HEK293 (cell line): ENCODE measurements around the gene ANKRD40CL.
"Not testable (repeated sequence)": the region's sequence is repeated elsewhere in the genome, so short reads cannot be mapped to it uniquely, and the experiment has no call there.

Source experiments
- CTCF ChIA-PET: fragments of 350-600 bp; formaldehyde crosslinking; extraction: SDS; loops from one replicate; lab custom pipeline; 2021; ENCODE audit warnings: antibody characterized with exemption; lab: Yijun Ruan, JAX
- POLR2A ChIA-PET: fragments of 300-600 bp; formaldehyde crosslinking; extraction: SDS; loops from one replicate; lab custom pipeline; 2020; ENCODE audit warnings: antibody characterized with exemption, inconsistent platforms; lab: Yijun Ruan, JAX
- H3K27ac ChIP-seq: fragments of 200-500 bp; sonication (Bioruptor generic); 2 replicates; pipeline ENCODE4 v1.5.1; 2014; ENCODE audit warnings: low read depth, low read length, control low read depth, inconsistent platforms; ENCODE audit errors: extremely low read depth
- H3K36me3 ChIP-seq, 2 experiments: fragments of 200-500 bp in 1 of 2; sonication (Bioruptor generic) in 1 of 2; 1 replicate in 1 of 2; 2 replicates in 1 of 2; pipeline ENCODE4 v1.5.1; 2014 to 2017; ENCODE audit warnings: inconsistent platforms in 2 of 2, low read length in 2 of 2; ENCODE audit not compliant: control insufficient read depth in 2 of 2, insufficient read depth in 1 of 2
- H3K4me1 ChIP-seq: fragments of 200-500 bp; sonication (Bioruptor generic); 2 replicates; pipeline ENCODE4 v1.5.1; 2014; ENCODE audit warnings: mild to moderate bottlenecking, low read length, inconsistent platforms; ENCODE audit not compliant: control insufficient read depth, insufficient read depth
- H3K4me3 ChIP-seq: 2 replicates; pipeline ENCODE4 v1.5.1; 2011; ENCODE audit warnings: low read depth, mild to moderate bottlenecking, control low read depth, low read length, moderate library complexity
- H3K9me3 ChIP-seq: fragments of 200-500 bp; sonication (Bioruptor generic); 2 replicates; pipeline ENCODE4 v1.5.1; 2014; ENCODE audit warnings: low read depth, low read length, inconsistent platforms; ENCODE audit not compliant: control insufficient read depth, insufficient read depth
- SCRT1 ChIP-seq: fragments of 450-650 bp; formaldehyde crosslinking; IDR thresholded peaks from 2 replicates; pipeline ENCODE4 v1.5.1; 2016; ENCODE audit warnings: missing biosample characterization, missing genetic modification characterization, borderline replicate concordance
- ZBTB48 ChIP-seq: fragments of 450-650 bp; formaldehyde crosslinking; IDR thresholded peaks from 2 replicates; pipeline ENCODE4 v1.5.1; 2016; ENCODE audit warnings: missing biosample characterization, missing genetic modification characterization
- ZEB2 ChIP-seq: fragments of 450-650 bp; formaldehyde crosslinking; IDR thresholded peaks from 2 replicates; pipeline ENCODE4 v1.5.1; 2016; ENCODE audit warnings: missing biosample characterization, missing genetic modification characterization
- ZNF10 ChIP-seq: fragments of 450-650 bp; formaldehyde crosslinking; IDR thresholded peaks from 2 replicates; pipeline ENCODE4 v1.5.1; 2017; ENCODE audit warnings: missing biosample characterization, missing genetic modification characterization
- ZNF121 ChIP-seq: fragments of 450-650 bp; formaldehyde crosslinking; IDR thresholded peaks from 2 replicates; pipeline ENCODE4 v1.5.1; 2016; ENCODE audit warnings: missing biosample characterization, missing genetic modification characterization
- ZNF19 ChIP-seq: fragments of 450-650 bp; formaldehyde crosslinking; IDR thresholded peaks from 2 replicates; pipeline ENCODE4; 2016; ENCODE audit warnings: missing biosample characterization, missing genetic modification characterization, low read depth
- ZNF2 ChIP-seq: fragments of 450-650 bp; formaldehyde crosslinking; IDR thresholded peaks from 2 replicates; pipeline ENCODE4 v1.5.1; 2016; ENCODE audit warnings: missing biosample characterization, missing genetic modification characterization
- ZNF202 ChIP-seq: fragments of 450-650 bp; formaldehyde crosslinking; IDR thresholded peaks from 2 replicates; pipeline ENCODE4 v1.5.1; 2016; ENCODE audit warnings: missing biosample characterization, missing genetic modification characterization, borderline replicate concordance
- ZNF530 ChIP-seq: fragments of 450-650 bp; formaldehyde crosslinking; IDR thresholded peaks from 2 replicates; pipeline ENCODE4 v1.5.1; 2016; ENCODE audit warnings: low read depth, missing biosample characterization, missing genetic modification characterization
- ZNF600 ChIP-seq: fragments of 450-650 bp; formaldehyde crosslinking; IDR thresholded peaks from 2 replicates; pipeline ENCODE4 v1.5.1; 2016; ENCODE audit warnings: missing biosample characterization, missing genetic modification characterization
- ZNF623 ChIP-seq: fragments of 450-650 bp; formaldehyde crosslinking; IDR thresholded peaks from 2 replicates; pipeline ENCODE4 v1.5.1; 2016; ENCODE audit warnings: missing biosample characterization, missing genetic modification characterization
- ZNF777 ChIP-seq: fragments of 450-650 bp; formaldehyde crosslinking; IDR thresholded peaks from 2 replicates; pipeline ENCODE4 v1.5.1; 2017; ENCODE audit warnings: missing biosample characterization, missing genetic modification characterization, borderline replicate concordance
- ZNF792 ChIP-seq: fragments of 450-650 bp; formaldehyde crosslinking; IDR thresholded peaks from 2 replicates; pipeline ENCODE4 v1.5.1; 2016; ENCODE audit warnings: missing biosample characterization, missing genetic modification characterization
- TF ChIP-seq, protein P1 (sequence below): fragments of 450-650 bp; formaldehyde crosslinking; conservative IDR thresholded peaks from 2 replicates; pipeline ENCODE4 v1.5.1; 2016; ENCODE audit warnings: low read depth, missing biosample characterization, missing genetic modification characterization
- TF ChIP-seq, protein P2 (sequence below): fragments of 450-650 bp; formaldehyde crosslinking; IDR thresholded peaks from 2 replicates; pipeline ENCODE4 v1.5.1; 2017; ENCODE audit warnings: missing biosample characterization, missing genetic modification characterization
- TF ChIP-seq, protein P3 (sequence below): fragments of 450-650 bp; formaldehyde crosslinking; IDR thresholded peaks from 2 replicates; pipeline ENCODE4 v1.5.0; 2017; ENCODE audit warnings: missing biosample characterization, missing genetic modification characterization, borderline replicate concordance

ANKRD40CL gene

DNA sequence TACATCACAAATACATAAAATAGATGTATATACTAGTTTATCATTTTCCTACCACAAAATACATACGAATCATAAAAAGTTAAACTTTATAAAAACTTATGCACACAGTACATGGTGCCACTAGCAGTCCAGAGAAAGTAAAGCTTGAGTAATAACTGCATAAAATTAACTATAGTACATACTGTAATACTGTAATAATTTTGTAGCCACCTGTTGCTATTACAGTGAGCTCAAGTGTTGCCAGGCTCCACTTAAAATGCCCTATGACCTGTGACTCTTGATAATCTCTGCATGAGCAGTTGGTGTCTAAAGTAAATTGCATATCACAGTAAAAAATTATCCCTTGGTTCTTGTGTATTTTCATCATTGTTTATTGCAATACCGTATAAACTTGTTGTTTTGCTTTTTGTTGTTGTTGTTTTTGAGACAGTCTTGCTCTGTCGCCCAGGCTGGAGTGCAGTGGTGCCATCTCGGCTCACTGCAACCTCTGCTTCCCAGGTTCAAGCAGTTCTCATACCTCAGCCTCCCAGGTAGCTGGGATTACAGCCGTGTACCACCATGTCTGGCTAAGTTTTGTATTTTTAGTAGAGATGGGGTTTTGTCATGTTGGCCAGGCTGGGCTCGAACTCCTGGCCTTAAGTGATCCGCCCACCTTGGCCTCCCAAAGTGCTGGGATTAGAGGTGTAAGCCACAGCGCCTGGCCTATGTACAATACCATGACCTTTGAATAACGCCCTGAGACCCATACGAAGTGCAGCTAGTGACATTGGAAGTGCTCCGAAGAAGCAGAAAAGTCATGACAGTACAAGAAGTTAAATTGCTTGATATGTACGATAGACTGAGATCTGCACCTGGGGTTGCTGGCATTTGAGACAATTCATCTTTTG, 41.3 kb downstream of the ANKRD40CL start (continued):
- TF ChIP-seq, protein P1, sequence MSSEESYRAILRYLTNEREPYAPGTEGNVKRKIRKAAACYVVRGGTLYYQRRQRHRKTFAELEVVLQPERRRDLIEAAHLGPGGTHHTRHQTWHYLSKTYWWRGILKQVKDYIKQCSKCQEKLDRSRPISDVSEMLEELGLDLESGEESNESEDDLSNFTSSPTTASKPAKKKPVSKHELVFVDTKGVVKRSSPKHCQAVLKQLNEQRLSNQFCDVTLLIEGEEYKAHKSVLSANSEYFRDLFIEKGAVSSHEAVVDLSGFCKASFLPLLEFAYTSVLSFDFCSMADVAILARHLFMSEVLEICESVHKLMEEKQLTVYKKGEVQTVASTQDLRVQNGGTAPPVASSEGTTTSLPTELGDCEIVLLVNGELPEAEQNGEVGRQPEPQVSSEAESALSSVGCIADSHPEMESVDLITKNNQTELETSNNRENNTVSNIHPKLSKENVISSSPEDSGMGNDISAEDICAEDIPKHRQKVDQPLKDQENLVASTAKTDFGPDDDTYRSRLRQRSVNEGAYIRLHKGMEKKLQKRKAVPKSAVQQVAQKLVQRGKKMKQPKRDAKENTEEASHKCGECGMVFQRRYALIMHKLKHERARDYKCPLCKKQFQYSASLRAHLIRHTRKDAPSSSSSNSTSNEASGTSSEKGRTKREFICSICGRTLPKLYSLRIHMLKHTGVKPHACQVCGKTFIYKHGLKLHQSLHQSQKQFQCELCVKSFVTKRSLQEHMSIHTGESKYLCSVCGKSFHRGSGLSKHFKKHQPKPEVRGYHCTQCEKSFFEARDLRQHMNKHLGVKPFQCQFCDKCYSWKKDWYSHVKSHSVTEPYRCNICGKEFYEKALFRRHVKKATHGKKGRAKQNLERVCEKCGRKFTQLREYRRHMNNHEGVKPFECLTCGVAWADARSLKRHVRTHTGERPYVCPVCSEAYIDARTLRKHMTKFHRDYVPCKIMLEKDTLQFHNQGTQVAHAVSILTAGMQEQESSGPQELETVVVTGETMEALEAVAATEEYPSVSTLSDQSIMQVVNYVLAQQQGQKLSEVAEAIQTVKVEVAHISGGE (tag by site-specific recombination), result no peak
- TF ChIP-seq, protein P2, sequence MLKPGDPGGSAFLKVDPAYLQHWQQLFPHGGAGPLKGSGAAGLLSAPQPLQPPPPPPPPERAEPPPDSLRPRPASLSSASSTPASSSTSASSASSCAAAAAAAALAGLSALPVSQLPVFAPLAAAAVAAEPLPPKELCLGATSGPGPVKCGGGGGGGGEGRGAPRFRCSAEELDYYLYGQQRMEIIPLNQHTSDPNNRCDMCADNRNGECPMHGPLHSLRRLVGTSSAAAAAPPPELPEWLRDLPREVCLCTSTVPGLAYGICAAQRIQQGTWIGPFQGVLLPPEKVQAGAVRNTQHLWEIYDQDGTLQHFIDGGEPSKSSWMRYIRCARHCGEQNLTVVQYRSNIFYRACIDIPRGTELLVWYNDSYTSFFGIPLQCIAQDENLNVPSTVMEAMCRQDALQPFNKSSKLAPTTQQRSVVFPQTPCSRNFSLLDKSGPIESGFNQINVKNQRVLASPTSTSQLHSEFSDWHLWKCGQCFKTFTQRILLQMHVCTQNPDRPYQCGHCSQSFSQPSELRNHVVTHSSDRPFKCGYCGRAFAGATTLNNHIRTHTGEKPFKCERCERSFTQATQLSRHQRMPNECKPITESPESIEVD, result 0 out of 2 replicates have a peak, but pooled peaks have one; percentile 15
- no peak for TF ChIP-seq ZNF202 (tag by site-specific recombination)
- TF ChIP-seq ZNF792 (tag by site-specific recombination), result no peak
- TF ChIP-seq ZEB2 (tag by site-specific recombination), result 0 out of 2 replicates have a peak, but pooled peaks have one; percentile 9
- no peak for TF ChIP-seq ZNF19 (tag by site-specific recombination)
- no peak for TF ChIP-seq ZNF530
- no peak for TF ChIP-seq ZNF777 (tag by site-specific recombination)
- TF ChIP-seq SCRT1 (tag by site-specific recombination), result peak; percentile 75; the same call in 1 of the 2 replicates
- peak; percentile 89 for TF ChIP-seq ZNF2 (tag by site-specific recombination)
- no peak for TF ChIP-seq ZNF121 (tag by site-specific recombination)
- no peak for TF ChIP-seq ZBTB48 (tag by site-specific recombination)
- TF ChIP-seq ZNF623 (tag by site-specific recombination), result no peak
- TF ChIP-seq, protein P3, sequence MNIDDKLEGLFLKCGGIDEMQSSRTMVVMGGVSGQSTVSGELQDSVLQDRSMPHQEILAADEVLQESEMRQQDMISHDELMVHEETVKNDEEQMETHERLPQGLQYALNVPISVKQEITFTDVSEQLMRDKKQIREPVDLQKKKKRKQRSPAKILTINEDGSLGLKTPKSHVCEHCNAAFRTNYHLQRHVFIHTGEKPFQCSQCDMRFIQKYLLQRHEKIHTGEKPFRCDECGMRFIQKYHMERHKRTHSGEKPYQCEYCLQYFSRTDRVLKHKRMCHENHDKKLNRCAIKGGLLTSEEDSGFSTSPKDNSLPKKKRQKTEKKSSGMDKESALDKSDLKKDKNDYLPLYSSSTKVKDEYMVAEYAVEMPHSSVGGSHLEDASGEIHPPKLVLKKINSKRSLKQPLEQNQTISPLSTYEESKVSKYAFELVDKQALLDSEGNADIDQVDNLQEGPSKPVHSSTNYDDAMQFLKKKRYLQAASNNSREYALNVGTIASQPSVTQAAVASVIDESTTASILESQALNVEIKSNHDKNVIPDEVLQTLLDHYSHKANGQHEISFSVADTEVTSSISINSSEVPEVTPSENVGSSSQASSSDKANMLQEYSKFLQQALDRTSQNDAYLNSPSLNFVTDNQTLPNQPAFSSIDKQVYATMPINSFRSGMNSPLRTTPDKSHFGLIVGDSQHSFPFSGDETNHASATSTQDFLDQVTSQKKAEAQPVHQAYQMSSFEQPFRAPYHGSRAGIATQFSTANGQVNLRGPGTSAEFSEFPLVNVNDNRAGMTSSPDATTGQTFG (tag by site-specific recombination), result no peak
- peak; percentile 54 for TF ChIP-seq ZNF600
- no peak for TF ChIP-seq ZNF10 (tag by site-specific recombination)

DNA sequence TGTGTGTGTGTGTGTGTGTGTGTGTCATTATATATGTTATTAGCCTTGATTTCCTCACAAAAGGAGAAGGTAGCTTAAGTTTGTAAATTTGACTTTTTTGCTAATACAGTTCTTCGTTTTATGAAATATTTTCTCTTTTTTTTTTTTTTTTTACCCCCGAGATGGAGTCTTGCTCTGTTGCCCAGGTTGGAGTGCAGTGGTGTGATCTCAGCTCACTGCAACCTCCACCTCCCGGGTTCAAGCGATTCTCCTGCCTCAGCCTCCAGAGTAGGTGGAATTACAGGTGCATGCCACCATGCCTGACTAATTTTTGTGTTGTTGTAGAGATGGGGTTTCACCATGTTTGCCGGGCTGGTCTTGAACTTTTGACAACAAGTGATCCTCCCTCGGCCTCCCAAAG, 42.7 kb downstream of the ANKRD40CL start:
- H3K27ac ChIP-seq, H3K9me3 ChIP-seq, H3K4me3 ChIP-seq: not testable (repeated sequence)
- ChIA-PET CTCF (interaction anchor here (0.6 to 0.7 kb wide), 2 partner anchors 239 to 504 kb away, joined by 3 to 4 read pairs; no protein-coding TSS in a partner anchor), POLR2A (interaction anchor here (0.7 kb wide), 1 partner anchor 293 kb away, joined by 3 read pairs; no protein-coding TSS in a partner anchor)
- Histone ChIP-seq H3K36me3 (peaks cover 12 to 16% of the 10 kb centered on the region in 2 experiments), H3K4me1 (peaks cover 48% of the 10 kb centered on the region)
- peak; percentile 65; the same call in 1 of the 2 replicates for TF ChIP-seq ZNF121 (tag by site-specific recombination)
